ENCODE results near the gene WNK1.

Gene WNK1

DNA sequence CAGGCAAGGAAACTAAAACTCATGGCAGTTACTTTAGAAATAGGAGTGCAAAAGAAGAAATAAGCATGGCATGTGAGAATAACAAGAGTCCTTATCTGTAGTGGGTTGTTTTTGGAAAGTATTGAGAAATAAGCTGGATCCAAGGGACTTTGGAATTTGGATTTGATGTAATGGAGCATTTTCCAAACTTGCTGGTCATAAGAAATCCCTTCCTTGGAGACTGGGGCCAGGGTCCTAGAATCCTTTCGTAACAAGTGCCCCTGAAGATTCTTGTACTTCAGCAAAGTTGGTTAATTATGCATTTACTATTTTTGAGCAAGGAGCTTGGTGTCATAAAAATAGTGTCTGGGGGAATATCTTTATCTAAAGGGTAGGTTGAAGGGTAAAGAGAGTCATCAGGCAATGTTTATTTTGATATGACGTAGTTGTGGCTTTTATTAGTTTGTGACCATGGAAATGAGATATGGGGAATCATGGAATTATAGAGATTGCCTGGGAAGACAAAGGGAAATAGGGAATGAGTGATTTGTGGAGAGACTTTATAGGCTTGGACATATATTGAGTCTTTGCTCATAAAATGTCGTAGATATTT lies 53.9 kb downstream of the WNK1 start (continued):
- TF ChIP-seq, protein P1, sequence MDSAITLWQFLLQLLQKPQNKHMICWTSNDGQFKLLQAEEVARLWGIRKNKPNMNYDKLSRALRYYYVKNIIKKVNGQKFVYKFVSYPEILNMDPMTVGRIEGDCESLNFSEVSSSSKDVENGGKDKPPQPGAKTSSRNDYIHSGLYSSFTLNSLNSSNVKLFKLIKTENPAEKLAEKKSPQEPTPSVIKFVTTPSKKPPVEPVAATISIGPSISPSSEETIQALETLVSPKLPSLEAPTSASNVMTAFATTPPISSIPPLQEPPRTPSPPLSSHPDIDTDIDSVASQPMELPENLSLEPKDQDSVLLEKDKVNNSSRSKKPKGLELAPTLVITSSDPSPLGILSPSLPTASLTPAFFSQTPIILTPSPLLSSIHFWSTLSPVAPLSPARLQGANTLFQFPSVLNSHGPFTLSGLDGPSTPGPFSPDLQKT (IDR thresholded peaks at IDR 0.05; ENCODE audit: borderline replicate concordance, low read depth, low read length): no peak
- TF ChIP-seq OVOL3 (tag by site-specific recombination; IDR thresholded peaks at IDR 0.05): peak; percentile 98
- no peak for TF ChIP-seq ZNF114 (tag by site-specific recombination; IDR thresholded peaks at IDR 0.05)
- no peak for TF ChIP-seq ZNF138 (tag by site-specific recombination; IDR thresholded peaks at IDR 0.05; ENCODE audit: borderline replicate concordance)
- TF ChIP-seq, protein P2, sequence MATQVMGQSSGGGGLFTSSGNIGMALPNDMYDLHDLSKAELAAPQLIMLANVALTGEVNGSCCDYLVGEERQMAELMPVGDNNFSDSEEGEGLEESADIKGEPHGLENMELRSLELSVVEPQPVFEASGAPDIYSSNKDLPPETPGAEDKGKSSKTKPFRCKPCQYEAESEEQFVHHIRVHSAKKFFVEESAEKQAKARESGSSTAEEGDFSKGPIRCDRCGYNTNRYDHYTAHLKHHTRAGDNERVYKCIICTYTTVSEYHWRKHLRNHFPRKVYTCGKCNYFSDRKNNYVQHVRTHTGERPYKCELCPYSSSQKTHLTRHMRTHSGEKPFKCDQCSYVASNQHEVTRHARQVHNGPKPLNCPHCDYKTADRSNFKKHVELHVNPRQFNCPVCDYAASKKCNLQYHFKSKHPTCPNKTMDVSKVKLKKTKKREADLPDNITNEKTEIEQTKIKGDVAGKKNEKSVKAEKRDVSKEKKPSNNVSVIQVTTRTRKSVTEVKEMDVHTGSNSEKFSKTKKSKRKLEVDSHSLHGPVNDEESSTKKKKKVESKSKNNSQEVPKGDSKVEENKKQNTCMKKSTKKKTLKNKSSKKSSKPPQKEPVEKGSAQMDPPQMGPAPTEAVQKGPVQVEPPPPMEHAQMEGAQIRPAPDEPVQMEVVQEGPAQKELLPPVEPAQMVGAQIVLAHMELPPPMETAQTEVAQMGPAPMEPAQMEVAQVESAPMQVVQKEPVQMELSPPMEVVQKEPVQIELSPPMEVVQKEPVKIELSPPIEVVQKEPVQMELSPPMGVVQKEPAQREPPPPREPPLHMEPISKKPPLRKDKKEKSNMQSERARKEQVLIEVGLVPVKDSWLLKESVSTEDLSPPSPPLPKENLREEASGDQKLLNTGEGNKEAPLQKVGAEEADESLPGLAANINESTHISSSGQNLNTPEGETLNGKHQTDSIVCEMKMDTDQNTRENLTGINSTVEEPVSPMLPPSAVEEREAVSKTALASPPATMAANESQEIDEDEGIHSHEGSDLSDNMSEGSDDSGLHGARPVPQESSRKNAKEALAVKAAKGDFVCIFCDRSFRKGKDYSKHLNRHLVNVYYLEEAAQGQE (tag by site-specific recombination; IDR thresholded peaks at IDR 0.05): no peak
- TF ChIP-seq ZNF600 (tag by site-specific recombination; IDR thresholded peaks at IDR 0.05): no peak; the same call in 1 of the 2 replicates
- TF ChIP-seq, protein P3, sequence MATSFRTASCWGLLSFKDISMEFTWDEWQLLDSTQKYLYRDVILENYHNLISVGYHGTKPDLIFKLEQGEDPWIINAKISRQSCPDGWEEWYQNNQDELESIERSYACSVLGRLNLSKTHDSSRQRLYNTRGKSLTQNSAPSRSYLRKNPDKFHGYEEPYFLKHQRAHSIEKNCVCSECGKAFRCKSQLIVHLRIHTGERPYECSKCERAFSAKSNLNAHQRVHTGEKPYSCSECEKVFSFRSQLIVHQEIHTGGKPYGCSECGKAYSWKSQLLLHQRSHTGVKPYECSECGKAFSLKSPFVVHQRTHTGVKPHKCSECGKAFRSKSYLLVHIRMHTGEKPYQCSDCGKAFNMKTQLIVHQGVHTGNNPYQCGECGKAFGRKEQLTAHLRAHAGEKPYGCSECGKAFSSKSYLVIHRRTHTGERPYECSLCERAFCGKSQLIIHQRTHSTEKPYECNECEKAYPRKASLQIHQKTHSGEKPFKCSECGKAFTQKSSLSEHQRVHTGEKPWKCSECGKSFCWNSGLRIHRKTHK (tag by site-specific recombination; IDR thresholded peaks at IDR 0.05): no peak
- TF ChIP-seq SCRT2 (tag by site-specific recombination; IDR thresholded peaks at IDR 0.05): no peak
- TF ChIP-seq ZNF664 (tag by site-specific recombination; IDR thresholded peaks at IDR 0.05): peak; percentile 95
- TF ChIP-seq ZNF548 (tag by site-specific recombination; IDR thresholded peaks at IDR 0.05): no peak
- no peak for TF ChIP-seq ZNF670 (tag by site-specific recombination; IDR thresholded peaks at IDR 0.05; ENCODE audit: low read depth)
- TF ChIP-seq, protein P4, sequence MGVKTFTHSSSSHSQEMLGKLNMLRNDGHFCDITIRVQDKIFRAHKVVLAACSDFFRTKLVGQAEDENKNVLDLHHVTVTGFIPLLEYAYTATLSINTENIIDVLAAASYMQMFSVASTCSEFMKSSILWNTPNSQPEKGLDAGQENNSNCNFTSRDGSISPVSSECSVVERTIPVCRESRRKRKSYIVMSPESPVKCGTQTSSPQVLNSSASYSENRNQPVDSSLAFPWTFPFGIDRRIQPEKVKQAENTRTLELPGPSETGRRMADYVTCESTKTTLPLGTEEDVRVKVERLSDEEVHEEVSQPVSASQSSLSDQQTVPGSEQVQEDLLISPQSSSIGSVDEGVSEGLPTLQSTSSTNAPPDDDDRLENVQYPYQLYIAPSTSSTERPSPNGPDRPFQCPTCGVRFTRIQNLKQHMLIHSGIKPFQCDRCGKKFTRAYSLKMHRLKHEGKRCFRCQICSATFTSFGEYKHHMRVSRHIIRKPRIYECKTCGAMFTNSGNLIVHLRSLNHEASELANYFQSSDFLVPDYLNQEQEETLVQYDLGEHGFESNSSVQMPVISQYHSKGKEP (tag by site-specific recombination; IDR thresholded peaks at IDR 0.05): peak; percentile 20; the same call in 1 of the 2 replicates
- TF ChIP-seq ZBTB20 (tag by site-specific recombination; IDR thresholded peaks at IDR 0.05): peak; percentile 21; the same call in 1 of the 2 replicates
- no peak for TF ChIP-seq ZNF140 (tag by site-specific recombination; IDR thresholded peaks at IDR 0.05)
- TF ChIP-seq, protein P5, sequence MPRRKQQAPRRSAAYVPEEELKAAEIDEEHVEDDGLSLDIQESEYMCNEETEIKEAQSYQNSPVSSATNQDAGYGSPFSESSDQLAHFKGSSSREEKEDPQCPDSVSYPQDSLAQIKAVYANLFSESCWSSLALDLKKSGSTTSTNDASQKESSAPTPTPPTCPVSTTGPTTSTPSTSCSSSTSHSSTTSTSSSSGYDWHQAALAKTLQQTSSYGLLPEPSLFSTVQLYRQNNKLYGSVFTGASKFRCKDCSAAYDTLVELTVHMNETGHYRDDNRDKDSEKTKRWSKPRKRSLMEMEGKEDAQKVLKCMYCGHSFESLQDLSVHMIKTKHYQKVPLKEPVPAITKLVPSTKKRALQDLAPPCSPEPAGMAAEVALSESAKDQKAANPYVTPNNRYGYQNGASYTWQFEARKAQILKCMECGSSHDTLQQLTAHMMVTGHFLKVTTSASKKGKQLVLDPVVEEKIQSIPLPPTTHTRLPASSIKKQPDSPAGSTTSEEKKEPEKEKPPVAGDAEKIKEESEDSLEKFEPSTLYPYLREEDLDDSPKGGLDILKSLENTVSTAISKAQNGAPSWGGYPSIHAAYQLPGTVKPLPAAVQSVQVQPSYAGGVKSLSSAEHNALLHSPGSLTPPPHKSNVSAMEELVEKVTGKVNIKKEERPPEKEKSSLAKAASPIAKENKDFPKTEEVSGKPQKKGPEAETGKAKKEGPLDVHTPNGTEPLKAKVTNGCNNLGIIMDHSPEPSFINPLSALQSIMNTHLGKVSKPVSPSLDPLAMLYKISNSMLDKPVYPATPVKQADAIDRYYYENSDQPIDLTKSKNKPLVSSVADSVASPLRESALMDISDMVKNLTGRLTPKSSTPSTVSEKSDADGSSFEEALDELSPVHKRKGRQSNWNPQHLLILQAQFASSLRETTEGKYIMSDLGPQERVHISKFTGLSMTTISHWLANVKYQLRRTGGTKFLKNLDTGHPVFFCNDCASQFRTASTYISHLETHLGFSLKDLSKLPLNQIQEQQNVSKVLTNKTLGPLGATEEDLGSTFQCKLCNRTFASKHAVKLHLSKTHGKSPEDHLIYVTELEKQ (tag by site-specific recombination; IDR thresholded peaks at IDR 0.05; ENCODE audit: borderline replicate concordance): peak; percentile 99
- TF ChIP-seq, protein P6, sequence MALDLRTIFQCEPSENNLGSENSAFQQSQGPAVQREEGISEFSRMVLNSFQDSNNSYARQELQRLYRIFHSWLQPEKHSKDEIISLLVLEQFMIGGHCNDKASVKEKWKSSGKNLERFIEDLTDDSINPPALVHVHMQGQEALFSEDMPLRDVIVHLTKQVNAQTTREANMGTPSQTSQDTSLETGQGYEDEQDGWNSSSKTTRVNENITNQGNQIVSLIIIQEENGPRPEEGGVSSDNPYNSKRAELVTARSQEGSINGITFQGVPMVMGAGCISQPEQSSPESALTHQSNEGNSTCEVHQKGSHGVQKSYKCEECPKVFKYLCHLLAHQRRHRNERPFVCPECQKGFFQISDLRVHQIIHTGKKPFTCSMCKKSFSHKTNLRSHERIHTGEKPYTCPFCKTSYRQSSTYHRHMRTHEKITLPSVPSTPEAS (tag by site-specific recombination; IDR thresholded peaks at IDR 0.05): peak; percentile 55
- no peak for TF ChIP-seq ZNF202 (tag by site-specific recombination; IDR thresholded peaks at IDR 0.05; ENCODE audit: borderline replicate concordance)
- TF ChIP-seq ZNF239 (tag by site-specific recombination; IDR thresholded peaks at IDR 0.05): no peak
- TF ChIP-seq ZBTB7A (tag by site-specific recombination; IDR thresholded peaks at IDR 0.05; ENCODE audit: low read depth): no peak
- TF ChIP-seq ZNF501 (tag by site-specific recombination; IDR thresholded peaks at IDR 0.05): peak; percentile 88
- peak; percentile 85; the same call in 1 of the 2 replicates for TF ChIP-seq ZSCAN30 (tag by site-specific recombination; IDR thresholded peaks at IDR 0.05)

All from HEK293 (cell line).